KBM-7 (cell line): ENCODE measurements around the gene LACRT.
A peak's percentile ranks its signal among the peaks of the same experiment; 100 is the strongest.

Experiments used
- DNase-seq: peaks from one replicate; pipeline ENCODE4 v3.0.0-alpha.2; 2015
- in situ Hi-C: fragments of 300-500 bp; cut with MboI; formaldehyde crosslinking; loops from 2 replicates; pipeline ENCODE4 v1.14.3; 2020; ENCODE audit warnings: low sequenced_read_pairs, low pct_unique_long_range_greater_than_20kb, mixed read lengths

The LACRT gene

DNA sequence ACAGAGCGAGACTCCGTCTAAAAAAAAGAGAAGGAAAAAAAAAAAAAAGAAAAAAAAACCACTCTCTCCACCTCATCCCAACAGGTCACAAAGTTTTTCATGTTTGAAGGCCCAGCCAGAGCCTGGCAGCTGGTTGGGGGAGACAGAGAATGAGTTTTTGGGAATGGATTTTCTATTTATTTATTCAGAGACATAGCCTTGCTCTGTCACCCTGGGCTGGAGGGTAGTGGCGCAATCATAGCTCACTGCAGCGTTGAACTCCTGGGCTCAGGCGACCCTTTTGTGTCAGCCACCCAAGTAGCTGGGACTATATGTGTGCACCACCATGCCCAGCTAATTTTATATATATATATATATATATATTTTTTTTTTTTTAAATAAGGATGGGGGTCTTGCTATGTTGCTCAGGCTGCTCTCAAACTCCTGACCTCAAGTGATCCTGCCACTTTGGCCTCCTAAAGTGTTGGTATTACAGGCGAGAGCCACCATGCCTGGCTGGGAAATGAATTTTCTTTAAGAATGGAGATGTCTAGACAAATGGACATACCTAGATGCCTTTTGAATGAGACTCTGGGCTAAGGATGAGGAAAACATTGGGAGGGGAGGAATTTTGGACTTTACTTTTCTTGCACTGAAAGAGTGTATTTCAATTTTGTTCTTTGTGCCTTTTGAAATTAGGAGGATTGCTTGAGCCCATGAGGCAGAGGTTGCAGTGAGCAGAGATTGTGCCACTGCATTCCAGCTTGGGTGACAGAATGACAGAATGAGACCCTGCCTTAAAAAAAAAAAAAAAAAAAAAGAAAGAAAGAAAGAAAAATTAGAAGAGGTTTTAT, 29.3 kb downstream of the LACRT start:
- DNase-seq, result no peak
- in situ Hi-C loops, result no loop called here

DNA sequence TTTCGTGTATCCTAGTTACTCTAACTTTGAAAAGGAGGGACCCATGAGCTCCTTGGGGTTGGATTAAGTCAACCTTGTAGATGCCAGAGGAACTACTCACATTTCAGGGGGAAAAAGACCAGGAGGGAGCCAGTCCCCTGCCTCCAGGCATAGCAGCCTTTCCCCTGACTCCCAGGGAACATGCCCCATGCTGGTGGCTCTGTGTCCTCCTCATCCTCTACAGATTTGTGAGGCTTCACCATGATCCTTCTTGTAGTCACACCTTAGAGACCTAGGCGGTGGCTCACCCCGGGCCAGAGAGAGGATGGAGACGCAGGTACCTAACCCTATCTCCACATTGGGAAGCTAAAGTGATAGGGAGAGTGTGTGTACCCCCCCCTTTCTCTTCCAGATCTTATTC, 30.3 kb downstream of the LACRT start:
- no peak for DNase-seq
- in situ Hi-C loops, result no loop called here

DNA sequence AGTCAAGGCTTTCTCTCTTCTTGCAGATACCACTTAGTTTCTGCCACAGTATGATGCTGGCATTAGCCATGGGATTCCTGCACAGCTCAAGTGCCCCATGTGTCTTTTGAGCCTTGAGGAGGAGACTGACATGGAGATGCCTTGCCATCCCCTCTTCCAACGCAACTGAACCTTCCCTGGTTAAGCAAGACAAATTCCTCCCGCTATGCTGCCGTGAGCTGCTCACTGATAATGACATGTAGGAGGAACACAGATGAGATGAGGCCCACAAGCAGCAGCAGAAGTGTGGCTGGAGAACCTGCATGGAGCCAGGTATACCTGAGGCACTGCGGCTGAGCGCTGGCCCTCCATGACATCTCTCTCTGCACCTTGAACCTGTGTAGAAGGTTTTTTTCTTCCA, 30.8 kb downstream of the LACRT start:
- in situ Hi-C loops, result no loop called here
- no peak for DNase-seq

DNA sequence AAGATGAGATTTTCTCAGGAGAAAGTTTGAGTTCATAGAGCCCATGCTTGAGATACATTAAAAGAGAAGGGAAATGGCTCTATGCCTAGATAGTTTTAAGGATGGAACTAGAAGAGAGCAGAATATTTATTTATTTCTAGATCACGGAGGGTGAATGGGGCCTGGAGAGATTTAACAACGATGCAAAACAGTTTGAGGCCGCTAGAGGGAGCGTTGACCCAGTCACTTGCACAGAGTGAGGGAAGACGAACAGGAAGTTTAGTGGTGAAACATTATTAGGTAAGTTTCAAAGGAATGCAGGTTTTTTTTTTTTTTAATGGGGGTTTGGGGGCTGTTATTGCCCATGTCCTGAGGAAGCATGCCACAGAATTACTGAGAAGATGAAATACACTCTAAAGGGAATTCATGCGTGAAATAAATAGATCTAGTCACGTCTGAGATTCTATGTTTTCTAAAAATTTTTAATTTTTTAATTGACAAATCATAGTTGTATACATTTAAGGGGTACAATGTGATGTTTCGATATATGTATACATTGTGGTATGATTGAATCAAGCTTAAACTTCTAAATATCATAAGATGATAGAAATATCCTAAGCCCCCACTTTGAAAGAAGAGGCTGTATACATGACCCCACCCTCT, 31.4 kb downstream of the LACRT start:
- in situ Hi-C loops, result no loop called here
- DNase-seq, result peak; percentile 82

DNA sequence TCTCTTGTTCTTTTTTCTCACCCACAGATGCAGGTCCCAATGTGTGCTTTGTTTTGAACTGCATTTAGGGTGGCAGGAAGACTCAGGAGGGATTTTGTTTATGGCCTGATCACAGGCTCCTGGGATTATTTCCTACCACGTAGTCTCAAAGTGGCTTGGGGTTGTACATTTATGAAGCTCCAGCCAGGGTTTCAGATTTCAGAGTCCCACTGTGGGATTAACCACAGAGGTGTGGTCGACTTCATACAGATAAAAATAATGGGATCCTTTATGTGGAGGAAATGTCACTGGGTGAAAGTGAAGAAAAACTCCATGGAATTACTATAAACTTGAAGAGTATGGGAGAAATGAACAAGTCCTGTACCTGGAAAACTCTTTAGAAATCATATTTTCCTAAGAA, 32.0 kb downstream of the LACRT start:
- in situ Hi-C loops, result no loop called here
- no peak for DNase-seq

DNA sequence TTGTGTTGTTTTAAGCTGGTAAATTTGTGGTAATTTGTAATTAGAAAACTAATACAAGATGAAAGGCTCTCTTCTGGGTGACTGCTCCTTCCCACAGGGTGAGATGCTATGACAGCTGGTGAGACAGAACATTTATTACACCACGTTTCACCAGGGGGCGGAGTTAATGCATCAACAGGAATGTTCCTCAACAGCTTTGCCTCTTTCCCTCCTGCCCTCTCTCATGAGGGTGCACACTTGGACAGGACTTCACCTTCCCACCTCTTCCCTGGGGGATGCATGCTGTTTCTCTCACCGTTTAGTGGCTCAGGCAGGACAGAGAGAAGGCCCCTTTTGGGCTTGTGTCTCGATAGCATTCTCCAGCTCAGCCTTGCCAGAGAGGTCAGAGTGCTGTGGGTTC, 32.9 kb downstream of the LACRT start:
- in situ Hi-C loops, result no loop called here
- DNase-seq, result no peak

DNA sequence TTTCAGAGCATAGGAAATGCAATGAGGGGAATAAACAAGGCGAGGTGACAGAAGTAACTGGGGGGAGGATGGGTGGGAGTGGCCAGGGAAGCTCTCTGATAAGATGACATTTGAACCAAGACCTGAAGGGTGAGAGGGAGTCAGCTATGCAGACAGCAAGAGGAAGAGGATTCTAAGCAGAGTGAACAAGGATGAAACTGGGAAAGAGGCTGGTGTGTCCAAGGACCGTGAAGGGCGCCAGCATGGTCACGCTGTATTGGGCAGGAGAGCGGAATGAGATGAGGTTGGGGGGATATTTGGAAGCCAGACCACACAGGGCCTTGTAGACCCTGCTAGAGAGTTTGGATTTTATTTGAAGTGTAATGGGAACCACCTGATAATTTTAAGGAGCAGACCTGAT, 35.7 kb downstream of the LACRT start:
- in situ Hi-C loops, result no loop called here

DNA sequence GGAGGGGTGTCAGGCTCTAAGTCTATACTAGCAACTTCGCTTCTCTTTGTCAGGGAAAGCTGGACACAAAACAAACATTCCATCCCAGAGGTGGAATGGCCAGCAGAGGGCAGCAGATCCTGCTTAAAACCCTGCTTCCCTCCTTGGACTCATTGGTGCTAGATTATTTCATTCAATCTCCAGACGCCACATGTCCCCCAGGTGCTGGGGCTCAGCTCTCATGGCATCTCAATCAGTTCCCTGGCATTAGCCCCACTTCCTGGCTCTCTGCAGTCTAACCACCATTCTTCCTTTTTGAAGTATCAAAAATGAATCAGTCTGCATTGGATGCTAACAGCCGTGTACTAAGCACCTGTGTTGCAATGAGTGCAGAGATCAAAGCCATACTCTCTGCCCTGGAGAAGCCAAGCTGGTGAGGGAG, 38.2 kb downstream of the LACRT start:
- in situ Hi-C loops, result no loop called here
- DNase-seq, result peak; percentile 80

More for the DNA sequence above, 35.7 kb downstream of the LACRT start:
- DNase-seq, result no peak

DNA sequence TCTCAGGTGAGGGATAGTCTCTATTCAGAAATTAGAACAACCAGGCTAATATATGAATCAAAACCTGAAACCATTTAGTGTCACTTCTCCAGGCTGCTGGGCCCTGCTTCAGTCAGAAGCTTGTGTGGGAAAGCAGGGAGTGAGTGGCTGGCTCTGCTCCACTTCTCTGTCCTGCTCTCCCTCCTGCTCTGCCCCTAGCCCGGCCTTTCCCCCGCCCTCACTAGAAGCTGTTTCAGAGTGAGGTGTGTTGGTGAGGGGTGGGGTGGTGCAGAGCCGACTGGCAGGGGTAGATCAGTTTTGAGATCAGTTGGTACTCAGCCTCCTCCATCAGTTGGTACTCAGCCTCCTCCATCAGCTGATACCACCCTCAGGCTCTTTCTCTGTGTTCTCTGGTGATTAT, 39.2 kb downstream of the LACRT start:
- DNase-seq, result no peak
- in situ Hi-C loops, result no loop called here

DNA sequence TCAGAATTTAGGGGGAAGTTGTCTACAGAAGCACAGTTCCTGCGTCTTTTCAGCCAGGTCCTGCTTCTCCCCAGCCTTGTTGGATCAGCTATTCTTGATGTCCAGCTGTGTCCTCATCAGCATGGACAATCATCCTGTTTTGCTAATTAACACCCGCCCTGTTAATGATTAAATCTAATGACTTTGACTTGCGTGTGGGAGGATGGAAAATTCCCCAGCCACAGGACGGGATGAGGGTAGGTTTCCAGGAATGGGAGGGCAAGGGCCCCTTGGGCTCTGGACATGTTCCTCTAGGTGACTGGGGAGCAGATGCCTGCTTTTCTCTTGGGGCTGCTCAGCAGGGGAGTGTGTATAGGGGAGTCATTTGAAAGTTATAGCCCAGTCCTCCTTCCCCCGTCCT, 41.0 kb downstream of the LACRT start:
- no peak for DNase-seq
- in situ Hi-C loops, result no loop called here

DNA sequence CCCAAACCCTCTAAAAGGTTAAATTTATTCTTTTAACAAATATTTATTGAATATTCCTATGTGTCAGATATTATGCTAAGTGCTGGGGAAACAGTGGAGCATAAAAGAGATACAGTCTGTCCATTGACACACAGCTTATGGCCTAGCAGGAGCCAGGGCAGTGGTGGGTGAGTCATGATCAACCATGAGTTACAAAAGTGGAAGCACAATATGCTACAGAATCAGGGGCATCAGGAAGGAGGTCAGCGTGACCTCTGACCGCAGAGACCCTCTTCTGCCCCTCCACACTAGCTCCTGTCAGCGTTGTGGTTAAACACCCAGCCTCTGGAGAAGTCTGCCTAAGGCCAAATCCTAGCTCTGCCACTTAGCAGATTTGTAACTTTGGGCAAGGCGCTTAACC, 41.6 kb downstream of the LACRT start:
- in situ Hi-C loops, result no loop called here
- DNase-seq, result peak; percentile 15

DNA sequence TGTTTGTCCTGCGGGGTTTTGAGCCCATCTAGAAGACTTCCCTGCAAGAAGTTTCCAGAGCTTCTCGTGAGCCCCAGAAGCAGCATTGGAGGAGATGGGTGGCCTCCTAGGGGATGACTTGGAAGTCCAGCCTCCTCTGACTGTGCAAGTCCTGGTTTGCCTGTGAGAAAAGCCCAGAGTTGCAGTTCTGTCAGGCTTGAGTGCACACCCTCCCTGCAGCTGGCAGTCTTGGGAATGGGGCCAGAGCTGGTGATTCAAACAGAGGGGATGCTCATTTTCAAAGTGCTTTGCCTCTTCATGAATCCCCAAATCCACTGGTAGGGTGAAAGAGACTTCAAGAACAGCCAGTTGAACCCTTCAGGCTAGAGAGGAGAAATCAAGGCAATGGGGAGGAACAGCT, 42.4 kb downstream of the LACRT start:
- in situ Hi-C loops, result no loop called here
- no peak for DNase-seq

DNA sequence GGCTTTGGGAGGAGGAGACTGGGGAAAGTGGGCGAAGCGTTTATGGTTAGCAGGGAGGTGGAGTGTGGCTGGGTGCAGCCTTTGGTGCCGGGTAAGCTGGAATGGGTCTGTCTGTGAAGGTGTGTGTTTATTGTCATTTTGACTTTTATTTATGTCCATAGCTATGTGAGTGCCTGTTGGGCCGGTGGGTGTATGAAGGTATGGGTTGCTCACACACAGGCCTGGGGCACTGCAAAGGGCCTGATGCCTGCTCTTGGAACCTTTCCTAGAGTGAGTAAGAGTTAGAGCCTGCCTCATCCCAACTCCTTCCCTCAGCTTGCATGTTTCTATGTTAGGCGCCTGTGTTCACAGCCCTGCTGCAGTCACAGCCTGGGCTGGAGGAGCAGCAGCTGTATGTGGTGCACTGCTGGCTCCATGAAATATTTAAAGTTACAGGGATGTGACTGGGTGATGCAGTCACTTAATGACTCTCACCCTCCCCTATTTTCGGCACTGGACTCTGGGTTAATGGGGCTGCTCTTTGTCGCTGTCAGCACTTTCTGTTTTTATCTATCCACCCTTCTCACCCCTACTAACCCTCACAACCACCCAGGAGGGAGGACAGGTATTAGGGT, 43.6 kb downstream of the LACRT start:
- no peak for DNase-seq
- in situ Hi-C loops, result no loop called here

DNA sequence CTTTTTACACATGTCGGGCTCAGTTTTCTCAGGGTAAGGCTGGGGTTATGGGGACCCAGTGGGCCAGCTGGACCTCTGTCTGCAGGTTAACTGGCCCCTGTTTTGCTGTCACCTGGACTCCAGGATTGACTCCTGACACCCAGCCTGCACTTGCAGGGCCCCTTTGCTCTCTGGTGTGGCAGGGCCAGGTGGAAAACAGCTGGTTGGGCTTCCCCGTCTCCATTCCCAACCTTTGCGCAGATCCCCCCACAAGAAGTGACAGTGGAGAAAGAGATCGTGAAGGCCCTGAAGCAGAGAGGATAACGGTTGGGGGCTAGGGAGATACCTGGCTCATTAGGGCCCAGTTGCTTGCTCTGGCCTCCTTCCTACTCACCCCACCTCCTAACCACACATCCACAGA, 44.7 kb downstream of the LACRT start:
- in situ Hi-C loops, result no loop called here

DNA sequence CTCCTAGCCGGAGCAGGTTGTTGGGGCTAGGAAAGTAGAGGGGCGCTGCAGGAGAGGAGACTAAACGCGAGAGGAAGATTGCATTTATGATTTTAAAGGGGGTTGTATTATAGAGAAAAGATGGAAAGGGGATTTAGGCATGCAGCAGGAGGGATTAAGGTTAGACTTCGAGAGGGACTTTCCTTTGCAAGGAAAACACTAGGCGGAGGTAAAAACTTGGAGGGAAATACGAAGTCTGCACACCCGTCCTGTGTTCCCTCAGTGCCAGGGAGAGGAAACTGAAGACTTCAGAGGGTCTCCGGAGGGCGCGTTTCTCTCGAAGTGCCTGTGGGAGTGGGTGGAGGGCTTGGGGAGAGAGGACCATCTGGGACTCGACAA, 45.8 kb downstream of the LACRT start:
- in situ Hi-C loops, result no loop called here
- DNase-seq, result no peak

More for the DNA sequence above, 44.7 kb downstream of the LACRT start:
- DNase-seq, result no peak

DNA sequence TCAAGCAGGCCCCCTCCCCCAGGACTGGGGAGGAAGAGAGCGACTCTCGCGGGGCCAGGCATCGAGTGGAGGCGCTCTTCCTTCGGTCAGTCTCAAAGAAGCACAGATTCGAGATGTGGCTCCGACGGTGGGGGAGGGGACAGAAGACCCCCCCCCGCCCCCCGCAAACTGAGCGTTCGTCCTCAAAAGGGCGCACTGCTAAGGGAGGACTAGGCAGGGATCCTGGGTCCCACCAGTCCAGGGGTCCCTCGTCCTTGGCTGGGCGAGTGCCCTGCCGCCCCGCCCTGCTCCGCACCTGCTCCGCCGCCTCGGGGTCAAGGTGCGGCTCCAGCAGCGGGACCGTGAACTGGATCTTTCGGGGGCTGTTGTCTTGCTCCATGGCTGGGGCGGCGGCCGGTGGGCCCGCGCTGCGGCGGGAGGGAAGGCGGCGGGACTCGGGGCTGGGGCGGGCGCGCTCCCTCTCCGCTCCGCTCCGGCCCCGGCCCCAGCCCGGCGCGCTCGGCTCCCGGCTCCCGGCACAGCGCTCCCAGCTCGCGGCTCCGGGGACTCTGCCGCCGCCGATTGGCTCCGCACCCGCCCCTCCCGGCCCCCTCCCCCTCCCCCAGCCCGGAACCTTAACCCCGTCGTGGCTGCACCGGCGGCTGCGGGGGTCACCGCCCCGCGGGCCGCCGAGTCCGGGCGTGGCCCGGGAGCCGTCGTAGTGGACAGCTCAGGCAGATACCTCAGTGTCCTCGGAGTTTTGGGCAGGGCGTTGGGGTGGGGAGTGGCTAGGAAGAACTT, 46.4 kb downstream of the LACRT start, which contains the start of gene PPP1R1A:
TSS of gene PPP1R1A (minus strand) at position 550 of the 780 bp plus-strand sequence. CDS start at position 379, 171 bp downstream.
- in situ Hi-C loops, result no loop called here
- no peak for DNase-seq

DNA sequence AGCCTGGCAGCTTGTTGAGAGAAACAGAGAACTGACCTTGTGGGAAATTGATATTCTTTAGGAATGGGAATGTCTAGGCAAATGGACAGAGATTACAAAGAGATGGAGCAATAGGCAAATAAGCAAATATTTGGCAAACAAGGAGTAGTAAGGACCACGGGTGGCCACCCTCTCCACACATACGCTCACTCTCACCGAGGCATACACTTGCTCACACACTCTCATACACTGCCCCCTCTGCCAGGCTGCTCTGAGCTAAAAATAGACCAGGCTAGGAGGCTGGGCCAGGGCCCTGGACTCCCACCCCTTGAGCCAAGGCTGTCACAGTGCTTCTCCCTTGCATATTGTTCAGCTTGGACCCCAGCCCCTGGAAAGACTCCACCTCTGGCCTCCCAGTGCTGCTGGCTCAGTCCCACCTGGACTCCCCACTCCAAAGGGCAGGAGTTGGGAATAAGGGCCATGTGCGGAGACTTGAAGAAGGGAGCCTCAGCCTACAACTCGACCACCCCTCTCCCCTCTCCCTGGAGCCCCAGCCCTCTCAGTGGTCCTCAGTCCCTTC, 47.3 kb downstream of the LACRT start:
- in situ Hi-C loops, result no loop called here
- no peak for DNase-seq

DNA sequence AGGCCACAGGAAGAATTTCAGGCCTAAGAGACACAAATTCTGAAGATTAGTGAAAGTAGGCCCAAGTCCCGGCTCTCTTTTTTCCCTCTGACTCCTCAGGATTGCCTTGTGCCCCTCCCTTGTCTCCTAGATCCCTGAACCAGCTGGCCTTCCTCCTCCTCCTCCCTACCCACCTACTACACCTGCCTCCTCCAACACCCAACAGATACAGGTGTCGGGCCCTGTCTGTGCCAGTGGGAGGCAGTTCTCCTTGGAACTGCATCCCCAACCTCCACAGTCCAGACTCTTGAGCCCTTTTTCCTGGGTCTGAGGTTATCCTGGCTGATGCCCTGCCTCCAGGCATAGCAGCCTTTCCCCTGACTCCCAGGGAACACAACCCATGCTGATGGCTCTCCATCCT, 48.1 kb downstream of the LACRT start:
- no peak for DNase-seq
- in situ Hi-C loops, result no loop called here

DNA sequence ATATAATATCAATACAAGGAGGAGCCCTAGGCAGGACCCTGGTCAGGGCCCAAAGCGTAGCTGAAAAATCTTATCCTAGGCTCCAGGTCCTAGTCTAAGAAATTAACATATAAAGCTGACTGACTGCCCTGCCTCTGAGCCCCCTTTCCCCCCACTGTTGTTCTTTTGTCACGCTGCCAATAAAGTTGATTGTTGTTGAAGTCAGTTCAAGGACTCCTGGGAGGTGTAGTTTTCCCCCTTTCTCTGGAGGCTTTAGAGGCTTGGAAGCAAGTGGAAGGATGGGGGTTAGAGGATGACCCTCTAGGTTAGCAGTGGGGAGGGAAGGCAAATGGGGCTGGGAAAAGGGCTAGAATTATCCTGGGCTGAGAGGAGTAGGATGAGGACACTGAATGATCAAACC, 49.5 kb downstream of the LACRT start:
- DNase-seq, result no peak
- in situ Hi-C loops, result no loop called here
